GM12873 (cell line): ENCODE results near the gene GRIA3.

Experiments
- CTCF ChIP-seq: IDR thresholded peaks from 2 replicates; pipeline ENCODE4 v1.5.1; 2012; ENCODE audit warnings: low read depth, mild to moderate bottlenecking, moderate library complexity, low read length, control low read depth; ENCODE audit not compliant: insufficient read depth; ENCODE audit errors: missing control alignments

Gene GRIA3

DNA sequence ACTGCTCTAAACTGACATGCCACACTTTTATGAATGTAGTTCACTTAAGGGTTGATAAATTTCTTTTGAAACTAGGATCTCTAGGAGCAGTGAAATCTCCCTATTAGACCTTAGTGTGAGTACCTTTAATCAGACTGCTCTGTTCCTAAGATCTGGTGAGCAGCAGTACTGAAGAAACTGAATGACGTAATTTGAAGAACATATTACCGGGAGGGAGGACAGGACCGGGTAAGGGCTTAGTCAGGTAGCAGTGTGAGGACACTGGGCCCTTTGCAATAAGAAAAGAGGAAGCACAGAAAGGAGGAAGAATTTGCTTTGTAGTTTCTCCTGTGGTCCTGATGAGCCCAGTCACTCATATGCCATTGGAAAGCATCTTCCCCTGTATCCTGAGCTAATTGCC lies 293.6 kb downstream of the GRIA3 start:
- no peak for TF ChIP-seq CTCF

DNA sequence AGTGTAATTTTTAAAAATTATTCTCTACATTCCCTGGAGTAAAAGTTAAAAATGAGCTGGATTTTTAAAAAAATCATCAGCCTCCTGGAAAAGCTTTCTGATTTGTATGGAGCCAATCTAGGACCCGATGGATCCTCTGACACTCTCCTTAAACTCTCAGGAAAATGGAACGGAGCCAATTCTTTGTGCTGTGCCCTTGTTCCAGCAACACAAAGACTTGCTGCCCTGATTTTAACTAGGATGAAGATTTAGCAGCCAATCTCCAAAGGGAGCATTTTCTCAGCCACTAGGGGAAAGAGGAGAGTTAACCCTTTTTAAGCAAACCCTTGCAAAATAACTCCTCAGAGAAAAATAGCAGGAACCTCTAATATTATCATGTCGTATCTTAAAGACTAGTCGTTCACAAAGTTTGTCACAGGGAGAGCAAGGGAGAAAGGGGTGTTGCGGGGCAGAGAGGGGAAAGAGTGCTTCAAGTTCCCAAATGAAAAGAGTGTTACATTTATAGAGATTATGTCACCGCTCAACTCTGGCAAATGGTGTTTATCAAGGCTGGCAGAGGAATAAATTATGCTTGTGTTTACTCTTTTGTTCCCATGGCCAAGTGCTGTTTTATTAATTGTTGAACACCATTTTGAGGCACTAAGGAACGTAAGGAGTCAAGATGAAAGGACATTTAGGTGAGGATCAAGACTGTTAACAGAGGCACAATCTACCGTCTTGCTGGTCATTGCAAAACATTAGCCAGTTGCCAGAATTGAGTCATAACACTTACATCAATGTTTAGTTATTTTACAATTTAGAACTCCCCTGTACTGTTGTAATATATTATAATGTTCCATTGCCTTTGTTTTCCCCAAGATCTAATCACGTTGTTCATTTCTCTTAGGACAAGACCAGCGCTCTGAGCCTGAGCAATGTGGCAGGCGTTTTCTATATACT lies 298.1 kb downstream of the GRIA3 start:
- no peak for TF ChIP-seq CTCF

GRCh38 chrX:123486297-123486696 lies 302.2 kb downstream of the GRIA3 start:
- TF ChIP-seq CTCF, result no peak

- TF ChIP-seq CTCF, result no peak
Measured at GRCh38 chrX:123487236-123487635, 303.2 kb downstream of the GRIA3 start.

GRCh38 chrX:123487669-123488068 lies 303.6 kb downstream of the GRIA3 start:
- no peak for TF ChIP-seq CTCF

- TF ChIP-seq CTCF, result no peak
Measured at GRCh38 chrX:123489011-123489410, 304.9 kb downstream of the GRIA3 start.

DNA sequence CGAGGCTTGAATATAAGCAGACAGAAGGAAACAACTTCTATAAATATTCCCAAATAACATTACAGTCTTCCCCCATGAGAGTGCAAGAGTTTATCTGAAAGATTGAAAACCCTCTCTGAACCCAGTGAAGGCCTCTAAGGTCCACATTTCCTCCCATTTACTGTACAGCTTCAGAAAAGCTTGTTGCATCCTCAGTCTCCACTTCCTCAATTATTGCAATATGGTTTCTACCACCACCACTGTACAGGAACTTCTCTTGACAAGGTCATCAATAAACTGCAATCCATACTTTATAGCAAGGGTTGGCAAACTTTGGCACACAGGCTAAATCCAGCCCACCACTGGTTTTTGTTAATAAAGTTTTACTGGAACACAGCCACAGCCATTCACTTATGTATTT lies 309.8 kb downstream of the GRIA3 start:
- no peak for TF ChIP-seq CTCF
